ENCODE results near the gene MAML2. TPM values are rescaled to one million over a fixed set of nuclear protein-coding genes. Genes with fewer than 3 reads are reported as not detected.

MAML2 gene
- total and polyA plus RNA-seq, 8 donors: 2.4 to 11.8 (median 4.1) TPM

GRCh38 chr11:96107143-96107824, 235.7 kb downstream of the MAML2 start:
- H3K27me3 ChIP-seq: no peaks in the 10 kb centered on the region
- no peak overlapping the region for H3K4me3 ChIP-seq
- FAIRE-seq: no peak
- no peaks in the 10 kb centered on the region for H3K36me3 ChIP-seq
- 79 to 84% methylated on average over 5 of the region's 5 CpGs for WGBS, 2 donors
- no peak overlapping the region for H3K27ac ChIP-seq
- H3K4me1 ChIP-seq: no peaks in the 10 kb centered on the region
- no peak for TF ChIP-seq CTCF (IDR thresholded peaks at IDR 0.05)
- intact Hi-C loops (cut with DNase I): no loop called here
- ATAC-seq: no peak
- no peaks in the 10 kb centered on the region for H3K9me3 ChIP-seq
- DNase-seq: no peak

- TF ChIP-seq CTCF (IDR thresholded peaks at IDR 0.05): no peak
- no peak for DNase-seq
- no peaks in the 10 kb centered on the region for H3K36me3 ChIP-seq
- intact Hi-C loops (cut with DNase I): no loop called here
- H3K27ac ChIP-seq: no peak overlapping the region
- H3K4me3 ChIP-seq: no peak overlapping the region
- ATAC-seq: no peak
- no peaks in the 10 kb centered on the region for H3K4me1 ChIP-seq
- WGBS, 2 donors: 59 to 69% methylated on average over 3 of the region's 3 CpGs
- no peaks in the 10 kb centered on the region for H3K27me3 ChIP-seq
- no peaks in the 10 kb centered on the region for H3K9me3 ChIP-seq
- FAIRE-seq: no peak
Observed at GRCh38 chr11:96106645-96107044, 236.3 kb downstream of the MAML2 start.

- DNase-seq: no peak
- Histone ChIP-seq H3K9me3 (no peaks in the 10 kb centered on the region), H3K27ac (no peak overlapping the region), H3K4me3 (no peak overlapping the region), H3K4me1 (no peaks in the 10 kb centered on the region), H3K36me3 (no peaks in the 10 kb centered on the region), H3K27me3 (no peaks in the 10 kb centered on the region)
- 26 to 42% methylated on average over 1 of the region's 1 CpG for WGBS, 2 donors
- no peak for ATAC-seq
- intact Hi-C loops (cut with DNase I): no loop called here
- TF ChIP-seq CTCF (IDR thresholded peaks at IDR 0.05): no peak
- no peak for FAIRE-seq
Observed at GRCh38 chr11:96105944-96106343, 237.1 kb downstream of the MAML2 start.

GRCh38 chr11:96105197-96105895, 237.6 kb downstream of the MAML2 start:
- Histone ChIP-seq H3K36me3 (no peaks in the 10 kb centered on the region), H3K27me3 (no peaks in the 10 kb centered on the region), H3K9me3 (no peaks in the 10 kb centered on the region), H3K27ac (no peak overlapping the region), H3K4me3 (no peak overlapping the region), H3K4me1 (no peaks in the 10 kb centered on the region)
- ATAC-seq (no peak), DNase-seq (no peak), FAIRE-seq (no peak)
- TF ChIP-seq CTCF (IDR thresholded peaks at IDR 0.05): no peak
- intact Hi-C loops (cut with DNase I): no loop called here
- WGBS, 2 donors: 31 to 49% methylated on average over 1 of the region's 1 CpG

- WGBS, 2 donors: 27 to 41% methylated on average over 1 of the region's 1 CpG
- FAIRE-seq (no peak), ATAC-seq (no peak), DNase-seq (no peak)
- H3K36me3 ChIP-seq: no peaks in the 10 kb centered on the region
- no peaks in the 10 kb centered on the region for H3K9me3 ChIP-seq
- H3K27ac ChIP-seq: no peak overlapping the region
- H3K27me3 ChIP-seq: no peaks in the 10 kb centered on the region
- intact Hi-C loops (cut with DNase I): no loop called here
- no peak for TF ChIP-seq CTCF (IDR thresholded peaks at IDR 0.05)
- no peak overlapping the region for H3K4me3 ChIP-seq
- H3K4me1 ChIP-seq: no peaks in the 10 kb centered on the region
Observed at GRCh38 chr11:96104496-96104895, 238.5 kb downstream of the MAML2 start.

Data from pancreas (tissue), 10 donors.